ENCODE measurements around the gene ESYT2. TPM values are rescaled to one million over a fixed set of nuclear protein-coding genes. Genes with fewer than 3 reads are reported as not detected.
"Not testable (repeated sequence)": the region's sequence is repeated elsewhere in the genome, so short reads cannot be mapped to it uniquely, and the experiment has no call there.

Gene ESYT2, protein sequence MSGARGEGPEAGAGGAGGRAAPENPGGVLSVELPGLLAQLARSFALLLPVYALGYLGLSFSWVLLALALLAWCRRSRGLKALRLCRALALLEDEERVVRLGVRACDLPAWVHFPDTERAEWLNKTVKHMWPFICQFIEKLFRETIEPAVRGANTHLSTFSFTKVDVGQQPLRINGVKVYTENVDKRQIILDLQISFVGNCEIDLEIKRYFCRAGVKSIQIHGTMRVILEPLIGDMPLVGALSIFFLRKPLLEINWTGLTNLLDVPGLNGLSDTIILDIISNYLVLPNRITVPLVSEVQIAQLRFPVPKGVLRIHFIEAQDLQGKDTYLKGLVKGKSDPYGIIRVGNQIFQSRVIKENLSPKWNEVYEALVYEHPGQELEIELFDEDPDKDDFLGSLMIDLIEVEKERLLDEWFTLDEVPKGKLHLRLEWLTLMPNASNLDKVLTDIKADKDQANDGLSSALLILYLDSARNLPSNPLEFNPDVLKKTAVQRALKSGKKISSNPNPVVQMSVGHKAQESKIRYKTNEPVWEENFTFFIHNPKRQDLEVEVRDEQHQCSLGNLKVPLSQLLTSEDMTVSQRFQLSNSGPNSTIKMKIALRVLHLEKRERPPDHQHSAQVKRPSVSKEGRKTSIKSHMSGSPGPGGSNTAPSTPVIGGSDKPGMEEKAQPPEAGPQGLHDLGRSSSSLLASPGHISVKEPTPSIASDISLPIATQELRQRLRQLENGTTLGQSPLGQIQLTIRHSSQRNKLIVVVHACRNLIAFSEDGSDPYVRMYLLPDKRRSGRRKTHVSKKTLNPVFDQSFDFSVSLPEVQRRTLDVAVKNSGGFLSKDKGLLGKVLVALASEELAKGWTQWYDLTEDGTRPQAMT
- 100 to 1,000 TPM; 103 to 129 (median 113) TPM for total RNA-seq
- polyA plus RNA-seq: 10 to 100 TPM; 46.3 to 87.2 TPM
- 391 reads per million, percentile 97 among the genes with 10 or more reads in this experiment for total RNA-seq

DNA sequence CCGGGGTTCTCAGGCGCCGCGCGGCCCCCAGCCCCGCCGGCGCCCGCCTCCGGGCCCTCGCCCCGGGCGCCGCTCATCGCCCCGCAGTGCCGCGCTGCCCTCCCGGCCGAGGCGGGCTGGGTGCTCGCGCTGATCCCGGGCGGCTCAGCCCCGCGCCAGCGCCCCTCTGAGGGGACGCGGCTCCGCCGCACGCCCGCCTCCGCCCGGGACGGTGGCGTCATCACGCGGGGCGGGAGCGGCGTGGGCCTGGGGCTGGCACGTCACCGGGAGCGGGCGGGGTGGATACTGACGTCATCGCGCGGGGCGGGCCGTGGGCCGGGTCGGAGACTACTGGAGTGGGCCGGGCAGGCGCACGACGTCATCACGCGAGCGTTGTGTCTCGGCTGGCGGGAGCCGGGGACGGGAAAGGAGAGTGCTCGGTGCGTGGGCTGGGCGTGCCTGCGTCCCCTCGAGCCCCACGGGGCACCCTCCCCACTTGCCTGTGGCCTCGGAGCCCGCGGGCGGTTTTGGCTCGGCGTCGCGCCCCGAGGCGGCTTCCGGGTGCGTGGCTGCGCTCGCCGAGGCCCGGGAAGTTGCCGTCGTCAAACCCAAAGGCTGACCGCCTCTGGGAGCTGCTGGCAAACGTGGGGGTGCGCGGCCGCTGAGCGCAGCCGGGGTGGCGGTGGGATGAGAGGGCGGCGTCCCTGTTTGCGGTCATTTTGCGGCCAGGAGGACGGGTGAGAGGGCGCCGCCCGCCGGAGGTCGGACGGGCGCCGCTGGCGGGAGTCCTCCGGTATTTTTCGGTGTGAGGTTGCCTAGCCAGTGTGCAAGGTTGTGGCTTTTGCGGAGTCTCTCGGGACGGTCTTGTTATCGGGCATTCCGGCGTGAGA is at the start of gene ESYT2:
Gene ESYT2, minus strand, starts transcription at position 168 of the 869 bp plus-strand sequence. Its CDS starts 91 bp downstream, at position 77.
- peaks cover 0 to 11% (median 0%) of the 10 kb centered on the region in 5 donors for H3K27me3 Mint-ChIP-seq
- H3K36me3 Mint-ChIP-seq: peaks cover 0 to 18% (median 3%) of the 10 kb centered on the region in 5 donors
- Histone ChIP-seq H3K4me3 (ENCODE audit: low read length) (peak within 1 kb of the TSS; percentile 67), H3K36me3 (ENCODE audit: control insufficient read depth in 2 of 3, insufficient read depth in 3 of 3, low read length in 3 of 3) (peaks cover 0 to 10% (median 0%) of the 10 kb centered on the region in 3 experiments), H3K27ac (ENCODE audit: low read depth, low read length) (peak within 1 kb of the TSS; percentile 97), H3K9me3 (ENCODE audit: control insufficient read depth in 2 of 3, low read length in 3 of 3) (no peaks in the 10 kb centered on the region), H3K4me1 (ENCODE audit: control insufficient read depth in 2 of 2, insufficient read depth in 2 of 2, low read length in 2 of 2) (peaks cover 15 to 23% of the 10 kb centered on the region in 2 donors), H3K27me3 (ENCODE audit: control insufficient read depth in 2 of 2, insufficient read depth in 2 of 2, low read length in 2 of 2) (no peaks in the 10 kb centered on the region)
- H3K4me3 Mint-ChIP-seq: peak within 1 kb of the TSS; percentile 81 to 100 (median 91)
- H3K27ac Mint-ChIP-seq: peak within 1 kb of the TSS; percentile 88 to 99 (median 95)
- CTCF ChIA-PET: interaction anchor here (0.6 to 1.0 kb wide), 5 partner anchors 14 to 70 kb away, joined by 3 to 7 read pairs (median 4); no protein-coding TSS in a partner anchor
- peaks cover 17 to 46% (median 35%) of the 10 kb centered on the region in 7 donors for H3K4me1 Mint-ChIP-seq
- ATAC-seq: peak; percentile 88
- DNase-seq: peak; percentile 98 to 100 (median 100)
- intact Hi-C loops (cut with micrococcal nuclease): loop anchor here (1.0 to 2.0 kb wide), 13 partner anchors 11 to 148 kb away; partner anchors contain the start of genes DYNC2I1 (in 2 of the 2) and NCAPG2 (in 2 of the 2)
- H3K9me3 Mint-ChIP-seq: no peaks in the 10 kb centered on the region
- POLR2A ChIA-PET: interaction anchor here (0.5 to 4.9 kb wide), 25 partner anchors 10 to 147 kb away, joined by 3 to 67 read pairs (median 4); partner anchors contain the start of genes DYNC2I1 and NCAPG2

DNA sequence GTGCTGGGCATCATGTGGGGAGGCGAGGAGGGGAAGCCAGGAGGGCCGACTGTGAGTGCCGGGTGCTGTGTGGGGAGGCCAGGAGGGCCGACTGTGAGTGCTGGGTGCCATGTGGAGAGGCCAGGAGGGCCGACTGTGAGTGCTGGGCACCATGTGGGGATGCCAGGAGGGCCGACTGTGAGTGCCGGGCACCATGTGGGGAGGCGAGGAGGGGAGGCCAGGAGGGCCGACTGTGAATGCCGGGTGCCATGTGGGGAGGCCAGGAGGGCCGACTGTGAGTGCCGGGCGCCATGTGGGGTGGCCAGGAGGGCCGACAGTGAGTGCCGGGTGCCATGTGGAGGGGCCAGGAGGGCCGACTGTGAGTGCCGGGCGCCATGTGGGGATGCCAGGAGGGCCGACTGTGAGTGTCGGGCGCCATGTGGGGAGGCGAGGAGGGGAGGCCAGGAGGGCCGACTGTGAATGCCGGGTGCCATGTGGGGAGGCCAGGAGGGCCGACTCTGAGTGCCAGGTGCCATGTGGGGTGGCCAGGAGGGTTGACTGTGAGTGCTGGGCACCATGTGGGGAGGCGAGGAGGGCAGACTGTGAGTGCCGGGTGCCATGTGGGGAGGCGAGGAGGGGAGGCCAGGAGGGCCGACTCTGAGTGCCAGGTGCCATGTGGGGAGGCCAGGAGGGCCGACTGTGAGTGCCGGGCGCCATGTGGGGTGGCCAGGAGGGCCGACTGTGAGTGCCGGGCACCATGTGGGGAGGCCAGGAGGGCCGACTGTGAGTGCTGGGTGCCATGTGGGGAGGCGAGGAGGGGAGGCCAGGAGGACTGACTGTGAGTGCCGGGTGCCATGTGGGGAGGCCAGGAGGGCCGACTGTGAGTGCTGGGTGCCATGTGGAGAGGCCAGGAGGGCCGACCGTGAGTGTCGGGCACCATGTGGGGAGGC is 49.1 kb upstream of the ESYT2 start:
- H3K4me1 ChIP-seq (ENCODE audit: control insufficient read depth in 2 of 2, insufficient read depth in 2 of 2, low read length in 2 of 2); ATAC-seq; H3K27ac ChIP-seq (ENCODE audit: low read depth, low read length); H3K9me3 Mint-ChIP-seq; DNase-seq; intact Hi-C loops (cut with micrococcal nuclease); H3K4me3 Mint-ChIP-seq; CTCF ChIA-PET; POLR2A ChIA-PET; H3K9me3 ChIP-seq (ENCODE audit: control insufficient read depth in 2 of 3, low read length in 3 of 3); H3K4me3 ChIP-seq (ENCODE audit: low read length); H3K27me3 Mint-ChIP-seq; H3K27me3 ChIP-seq (ENCODE audit: control insufficient read depth in 2 of 2, insufficient read depth in 2 of 2, low read length in 2 of 2): not testable (repeated sequence)
- Mint-ChIP-seq H3K36me3 (peaks cover 8 to 46% (median 26%) of the 10 kb centered on the region in 5 donors), H3K27ac (peak overlapping the region in 1 of 9 donors; percentile 82), H3K4me1 (peaks cover 0 to 16% (median 5%) of the 10 kb centered on the region in 7 donors)
- H3K36me3 ChIP-seq (ENCODE audit: control insufficient read depth in 2 of 3, insufficient read depth in 3 of 3, low read length in 3 of 3): peaks cover 0 to 48% (median 0%) of the 10 kb centered on the region in 3 experiments

DNA sequence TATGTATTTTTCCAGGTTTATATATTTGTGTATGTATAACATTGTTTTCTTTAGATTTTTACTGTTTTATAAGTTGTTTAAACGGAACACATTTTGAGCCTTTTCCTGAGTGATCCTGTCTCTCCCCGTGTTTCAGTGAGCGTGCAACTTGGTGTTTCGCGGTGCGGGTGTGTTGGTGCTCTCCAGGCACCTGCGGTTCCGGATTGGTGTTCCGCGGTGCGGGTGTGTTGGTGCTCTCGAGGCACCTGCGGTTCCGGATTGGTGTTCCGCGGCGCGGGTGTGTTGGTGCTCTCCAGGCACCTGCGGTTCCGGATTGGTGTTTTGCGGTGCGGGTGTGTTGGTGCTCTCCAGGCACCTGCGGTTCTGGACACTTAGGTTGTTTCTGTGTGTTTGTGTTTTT is 47.7 kb upstream of the ESYT2 start:
- H3K36me3 ChIP-seq (ENCODE audit: control insufficient read depth in 2 of 3, insufficient read depth in 3 of 3, low read length in 3 of 3): peaks cover 0 to 48% (median 0%) of the 10 kb centered on the region in 3 experiments
- peaks cover 0 to 16% (median 5%) of the 10 kb centered on the region in 7 donors for H3K4me1 Mint-ChIP-seq
- no peaks in the 10 kb centered on the region for H3K9me3 ChIP-seq (ENCODE audit: control insufficient read depth in 2 of 3, low read length in 3 of 3)
- intact Hi-C loops (cut with micrococcal nuclease): no loop called here
- H3K4me1 ChIP-seq (ENCODE audit: control insufficient read depth in 2 of 2, insufficient read depth in 2 of 2, low read length in 2 of 2): no peaks in the 10 kb centered on the region
- no peaks in the 10 kb centered on the region for H3K27me3 Mint-ChIP-seq
- no peak for DNase-seq
- no peak overlapping the region for H3K4me3 Mint-ChIP-seq
- no peak overlapping the region for H3K4me3 ChIP-seq (ENCODE audit: low read length)
- POLR2A ChIA-PET: no interaction called here
- no peak overlapping the region for H3K27ac ChIP-seq (ENCODE audit: low read depth, low read length)
- H3K27me3 ChIP-seq (ENCODE audit: control insufficient read depth in 2 of 2, insufficient read depth in 2 of 2, low read length in 2 of 2): no peaks in the 10 kb centered on the region
- CTCF ChIA-PET: no interaction called here
- ATAC-seq: no peak
- H3K27ac Mint-ChIP-seq: peak overlapping the region in 1 of 9 donors; percentile 66
- H3K36me3 Mint-ChIP-seq: peaks cover 8 to 49% (median 29%) of the 10 kb centered on the region in 5 donors
- H3K9me3 Mint-ChIP-seq: no peaks in the 10 kb centered on the region

DNA sequence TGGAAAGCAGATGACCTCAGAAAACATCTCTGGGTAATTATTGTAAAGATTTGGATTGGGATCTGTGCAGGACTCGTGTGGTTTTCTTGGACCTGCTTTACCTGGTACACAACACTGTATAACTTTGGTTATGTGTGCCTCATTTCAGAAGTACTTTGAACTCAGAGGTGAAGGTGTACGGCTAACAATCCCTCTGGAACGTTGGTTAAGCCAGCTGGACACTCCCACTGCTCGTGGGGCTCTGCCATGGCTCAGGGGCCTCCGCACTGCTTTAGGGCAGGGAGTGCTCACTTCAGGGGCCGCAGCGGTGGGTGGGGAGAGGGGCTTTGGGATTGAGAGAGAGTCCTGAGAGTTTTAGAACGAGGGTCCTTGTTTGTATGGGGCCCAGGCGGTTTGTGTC is 40.6 kb upstream of the ESYT2 start:
- H3K27ac ChIP-seq (ENCODE audit: low read depth, low read length): no peak overlapping the region
- DNase-seq: no peak
- no peaks in the 10 kb centered on the region for H3K9me3 ChIP-seq (ENCODE audit: control insufficient read depth in 2 of 3, low read length in 3 of 3)
- no peak overlapping the region for H3K4me3 Mint-ChIP-seq
- peaks cover 0 to 33% (median 24%) of the 10 kb centered on the region in 7 donors for H3K4me1 Mint-ChIP-seq
- H3K27ac Mint-ChIP-seq: no peak overlapping the region
- ChIA-PET POLR2A (interaction anchor here (0.6 kb wide), 1 partner anchor 1965 kb away, joined by 4 read pairs; no protein-coding TSS in a partner anchor), CTCF (no interaction called here)
- no peaks in the 10 kb centered on the region for H3K27me3 Mint-ChIP-seq
- no peak for ATAC-seq
- H3K9me3 Mint-ChIP-seq: no peaks in the 10 kb centered on the region
- no peak overlapping the region for H3K4me3 ChIP-seq (ENCODE audit: low read length)
- intact Hi-C loops (cut with micrococcal nuclease): no loop called here
- peaks cover 10 to 23% (median 18%) of the 10 kb centered on the region in 5 donors for H3K36me3 Mint-ChIP-seq
- H3K4me1 ChIP-seq (ENCODE audit: control insufficient read depth in 2 of 2, insufficient read depth in 2 of 2, low read length in 2 of 2): no peaks in the 10 kb centered on the region
- no peaks in the 10 kb centered on the region for H3K27me3 ChIP-seq (ENCODE audit: control insufficient read depth in 2 of 2, insufficient read depth in 2 of 2, low read length in 2 of 2)
- peaks cover 0 to 22% (median 0%) of the 10 kb centered on the region in 3 experiments for H3K36me3 ChIP-seq (ENCODE audit: control insufficient read depth in 2 of 3, insufficient read depth in 3 of 3, low read length in 3 of 3)

DNA sequence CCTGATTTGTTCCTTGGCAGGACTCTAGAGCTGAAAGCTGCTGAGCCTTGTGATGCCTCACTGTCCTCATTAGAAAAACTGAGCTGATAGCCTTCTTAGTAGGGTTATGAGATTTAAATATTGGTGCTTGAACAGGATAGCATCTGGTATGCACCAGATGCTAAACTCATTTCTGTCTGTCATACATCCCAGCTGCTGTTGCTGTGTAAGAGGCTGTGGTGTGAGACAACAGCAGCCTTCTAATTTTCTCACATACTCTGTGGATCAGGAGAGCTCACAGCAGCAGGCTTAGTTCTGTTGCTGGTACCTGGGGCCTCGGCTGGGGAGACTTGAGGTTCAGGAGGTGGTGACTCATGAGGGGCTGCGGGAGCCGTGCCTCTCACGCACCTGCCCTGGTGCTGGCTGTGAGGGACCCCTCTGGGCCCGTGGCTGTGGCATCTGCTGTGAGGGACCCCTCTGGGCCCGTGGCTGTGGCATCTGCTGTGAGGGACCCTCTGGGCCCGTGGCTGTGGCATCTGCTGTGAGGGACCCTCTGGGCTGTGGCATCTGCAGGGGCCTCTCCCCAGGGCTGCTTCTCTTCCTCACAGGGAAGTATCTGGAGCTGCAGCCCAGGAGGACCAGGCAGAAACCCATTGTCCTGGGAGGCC is 39.6 kb upstream of the ESYT2 start:
- H3K36me3 Mint-ChIP-seq: peaks cover 10 to 20% (median 12%) of the 10 kb centered on the region in 5 donors
- ChIA-PET POLR2A (no interaction called here), CTCF (interaction anchor here (0.9 kb wide), 1 partner anchor 91 kb away, joined by 3 read pairs; no protein-coding TSS in a partner anchor)
- H3K27ac ChIP-seq (ENCODE audit: low read depth, low read length): no peak overlapping the region
- H3K4me3 ChIP-seq (ENCODE audit: low read length): no peak overlapping the region
- no peak for ATAC-seq
- H3K4me1 ChIP-seq (ENCODE audit: control insufficient read depth in 2 of 2, insufficient read depth in 2 of 2, low read length in 2 of 2): peaks cover 0 to 7% of the 10 kb centered on the region in 2 donors
- H3K36me3 ChIP-seq (ENCODE audit: control insufficient read depth in 2 of 3, insufficient read depth in 3 of 3, low read length in 3 of 3): peaks cover 0 to 15% (median 0%) of the 10 kb centered on the region in 3 experiments
- peaks cover 6 to 43% (median 34%) of the 10 kb centered on the region in 7 donors for H3K4me1 Mint-ChIP-seq
- intact Hi-C loops (cut with micrococcal nuclease): no loop called here
- peak overlapping the region in 1 of 9 donors; percentile 36 for H3K27ac Mint-ChIP-seq
- DNase-seq: no peak
- no peaks in the 10 kb centered on the region for H3K27me3 ChIP-seq (ENCODE audit: control insufficient read depth in 2 of 2, insufficient read depth in 2 of 2, low read length in 2 of 2)
- no peaks in the 10 kb centered on the region for H3K9me3 Mint-ChIP-seq
- H3K9me3 ChIP-seq (ENCODE audit: control insufficient read depth in 2 of 3, low read length in 3 of 3): no peaks in the 10 kb centered on the region
- no peaks in the 10 kb centered on the region for H3K27me3 Mint-ChIP-seq
- no peak overlapping the region for H3K4me3 Mint-ChIP-seq
